ENCODE results near the gene NOVA2. TPM values are rescaled to one million over a fixed set of nuclear protein-coding genes. Genes with fewer than 3 reads are reported as not detected.
A peak's percentile ranks its signal among the peaks of the same experiment; 100 is the strongest.

The NOVA2 gene
- total RNA-seq, 1 experiment from 2014 or later: not detected

- intact Hi-C loops (cut with micrococcal nuclease; ENCODE audit: unreplicated experiment): no loop called here
- peak; percentile 94 to 99 for DNase-seq
- peaks cover 41% of the 10 kb centered on the region for H3F3A ChIP-seq (ENCODE audit: insufficient read depth, low read depth)
- TF ChIP-seq CTCF (conservative IDR thresholded peaks at IDR 0.05): no peak
- TF ChIP-seq EZH2 (IDR thresholded peaks at IDR 0.05; ENCODE audit: low read depth): no peak
- no peaks in the 10 kb centered on the region for H3K27me3 ChIP-seq (ENCODE audit: insufficient read depth, low read depth)
- ChIA-PET CTCF (interaction anchor here (0.5 to 1.3 kb wide), 6 partner anchors 31 to 225 kb away, joined by 3 to 7 read pairs (median 4); partner anchors contain the start of gene DMPK), POLR2A (ENCODE audit: unreplicated experiment) (interaction anchor here (0.5 to 1.1 kb wide), 10 partner anchors 15 to 549 kb away, joined by 3 to 15 read pairs (median 6); partner anchors contain the start of genes CCDC61 and RTN2)
- H3K27ac ChIP-seq: peak overlapping the region; percentile 7
- H3K4me1 ChIP-seq (replicated peaks; ENCODE audit: insufficient read depth): peaks cover 32% of the 10 kb centered on the region
- H3K9me3 ChIP-seq (ENCODE audit: insufficient read depth, low read depth): no peaks in the 10 kb centered on the region
- H2AFZ ChIP-seq: peak overlapping the region; percentile 86
- BruUV-seq (replicated peaks): TSS peak; percentile 99
- no peaks in the 10 kb centered on the region for H4K20me1 ChIP-seq (ENCODE audit: insufficient read depth)
- H3K79me2 ChIP-seq (ENCODE audit: low read depth): peaks cover 17% of the 10 kb centered on the region
- peak overlapping the region; percentile 95 for H3K4me3 ChIP-seq
- H3K4me2 ChIP-seq: peak overlapping the region; percentile 99
- H3K36me3 ChIP-seq (ENCODE audit: low read depth): peaks cover 16% of the 10 kb centered on the region; the same call in 1 of the 2 replicates
- H3K9me2 ChIP-seq (ENCODE audit: insufficient read depth): no peaks in the 10 kb centered on the region
Measured at GRCh38 chr19:45902651-45903625, 70.7 kb downstream of the NOVA2 start.

- H3K4me3 ChIP-seq: peak within 1 kb of the TSS; percentile 95
- peak within 1 kb of the TSS; percentile 97 for H2AFZ ChIP-seq
- H3K27ac ChIP-seq: peak within 1 kb of the TSS; percentile 7
- ChIA-PET POLR2A (ENCODE audit: unreplicated experiment) (interaction anchor here (0.5 to 1.1 kb wide), 8 partner anchors 39 to 405 kb away, joined by 3 to 14 read pairs (median 4); partner anchors contain the start of genes CCDC61 and RTN2), CTCF (interaction anchor here (0.6 to 1.3 kb wide), 5 partner anchors 85 to 224 kb away, joined by 3 to 15 read pairs (median 4); partner anchors contain the start of gene DMPK)
- H3K4me1 ChIP-seq (replicated peaks; ENCODE audit: insufficient read depth): peaks cover 32% of the 10 kb centered on the region
- H3F3A ChIP-seq (ENCODE audit: insufficient read depth, low read depth): peaks cover 41% of the 10 kb centered on the region
- BruUV-seq (replicated peaks): no TSS peak
- H3K36me3 ChIP-seq (ENCODE audit: low read depth): peaks cover 16% of the 10 kb centered on the region; the same call in 1 of the 2 replicates
- no peaks in the 10 kb centered on the region for H3K9me3 ChIP-seq (ENCODE audit: insufficient read depth, low read depth)
- H3K27me3 ChIP-seq (ENCODE audit: insufficient read depth, low read depth): no peaks in the 10 kb centered on the region
- no peaks in the 10 kb centered on the region for H4K20me1 ChIP-seq (ENCODE audit: insufficient read depth)
- no peak for DNase-seq
- peaks cover 17% of the 10 kb centered on the region for H3K79me2 ChIP-seq (ENCODE audit: low read depth)
- TF ChIP-seq CTCF (conservative IDR thresholded peaks at IDR 0.05): no peak
- TF ChIP-seq EZH2 (IDR thresholded peaks at IDR 0.05; ENCODE audit: low read depth): no peak
- H3K9me2 ChIP-seq (ENCODE audit: insufficient read depth): no peaks in the 10 kb centered on the region
- intact Hi-C loops (cut with micrococcal nuclease; ENCODE audit: unreplicated experiment): no loop called here
- H3K4me2 ChIP-seq: peak within 1 kb of the TSS; percentile 99
Measured at GRCh38 chr19:45901912-45902650, 71.6 kb downstream of the NOVA2 start, which contains the start of gene MYPOP. MYPOP (minus strand) TSS chr19:45902613; CDS start chr19:45901773, 840 bp downstream.
